Measurements from ENCODE around the gene ITGB8.
"Not testable (repeated sequence)": the region's sequence is repeated elsewhere in the genome, so short reads cannot be mapped to it uniquely, and the experiment has no call there.

ITGB8 gene

GRCh38 chr7:20389192-20389591 lies 58.5 kb downstream of the ITGB8 start:
- not testable (repeated sequence) for DNase-seq

- no peak for DNase-seq
These were observed 62.4 kb downstream of the ITGB8 start for GRCh38 chr7:20393021-20393610.

- DNase-seq, result no peak
These were observed 62.9 kb downstream of the ITGB8 start for GRCh38 chr7:20393616-20394015.

- DNase-seq, result no peak
These were observed 63.6 kb downstream of the ITGB8 start for GRCh38 chr7:20394284-20394683.

GRCh38 chr7:20395104-20395503 lies 64.4 kb downstream of the ITGB8 start:
- no peak for DNase-seq

- DNase-seq, result no peak
These were observed 64.8 kb downstream of the ITGB8 start for GRCh38 chr7:20395511-20395910.

GRCh38 chr7:20399521-20399920 lies 68.8 kb downstream of the ITGB8 start:
- no peak for DNase-seq

- DNase-seq, result no peak
These were observed 71.4 kb downstream of the ITGB8 start for GRCh38 chr7:20401861-20402746.

- no peak for DNase-seq
These were observed 72.1 kb downstream of the ITGB8 start for GRCh38 chr7:20402747-20403230.

GRCh38 chr7:20403331-20403730 lies 72.6 kb downstream of the ITGB8 start:
- DNase-seq, result no peak

GRCh38 chr7:20404320-20404719 lies 73.6 kb downstream of the ITGB8 start:
- DNase-seq, result no peak

GRCh38 chr7:20407585-20408466 lies 77.1 kb downstream of the ITGB8 start:
- DNase-seq, result no peak

- no peak for DNase-seq
These were observed 77.7 kb downstream of the ITGB8 start for GRCh38 chr7:20408467-20408826.

GRCh38 chr7:20409961-20410360 lies 79.3 kb downstream of the ITGB8 start:
- no peak for DNase-seq

- DNase-seq, result no peak
These were observed 80.7 kb downstream of the ITGB8 start for GRCh38 chr7:20411372-20411771.

- no peak for DNase-seq
These were observed 81.3 kb downstream of the ITGB8 start for GRCh38 chr7:20412032-20412431.

- no peak for DNase-seq
These were observed 86.6 kb downstream of the ITGB8 start for GRCh38 chr7:20417260-20417659.

GRCh38 chr7:20417675-20418382 lies 87.1 kb downstream of the ITGB8 start:
- no peak for DNase-seq

GRCh38 chr7:20424500-20424899 lies 93.8 kb downstream of the ITGB8 start:
- no peak for DNase-seq

GRCh38 chr7:20430664-20431063 lies 100.0 kb downstream of the ITGB8 start:
- no peak for DNase-seq

GRCh38 chr7:20431146-20431545 lies 100.4 kb downstream of the ITGB8 start:
- DNase-seq, result no peak

- DNase-seq, result no peak
These were observed 101.4 kb downstream of the ITGB8 start for GRCh38 chr7:20432071-20432470.

- DNase-seq, result no peak
These were observed 104.6 kb downstream of the ITGB8 start for GRCh38 chr7:20435305-20435704.

Measured in stimulated activated CD4-positive, alpha-beta T cell treated with anti-CD3 and anti-CD28 coated beads, Interleukin-4, amount 100 ng/mL, for 4 hours (primary cell).